Measurements from ENCODE around the gene GTPBP10.
A peak's percentile ranks its signal among the peaks of the same experiment; 100 is the strongest.

Gene GTPBP10

DNA sequence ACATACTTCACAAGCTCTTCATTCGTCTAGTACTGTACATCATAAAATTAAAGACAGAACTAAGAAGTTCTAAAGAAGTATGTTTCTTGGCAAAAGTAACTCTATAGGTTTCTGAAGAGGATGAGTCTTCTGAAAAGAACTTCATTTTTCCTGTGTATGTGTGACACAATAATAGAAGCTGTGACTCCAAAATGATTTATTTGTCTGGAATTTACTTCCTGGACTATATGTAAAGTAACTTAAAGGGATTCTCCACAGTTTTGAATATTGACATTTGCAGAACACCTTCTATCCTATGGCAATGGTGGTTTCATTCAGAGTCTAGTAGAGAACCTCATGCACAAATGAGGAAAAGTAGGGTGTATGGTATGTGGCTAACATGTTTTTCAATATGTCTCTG is 36.9 kb downstream of the GTPBP10 start:
- no peak for FAIRE-seq

DNA sequence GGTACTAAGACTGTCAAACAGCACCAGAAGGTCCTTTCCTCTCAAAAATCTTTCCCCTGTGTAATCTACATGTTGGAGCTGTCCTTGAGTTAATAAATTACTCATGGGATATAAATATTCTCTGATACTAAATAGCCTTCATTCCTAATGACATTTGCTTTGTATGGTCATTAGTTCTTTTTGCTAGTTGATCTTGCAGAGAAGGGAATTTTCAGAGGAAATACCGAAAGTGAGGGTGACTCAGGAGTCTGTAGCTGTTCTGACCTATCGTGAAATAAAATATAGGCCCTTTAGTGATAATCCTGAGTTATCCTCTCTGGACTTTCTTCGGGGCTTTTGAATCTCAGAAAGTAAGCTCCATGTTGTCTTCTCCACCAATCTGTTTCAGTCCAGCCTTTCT is 37.3 kb downstream of the GTPBP10 start:
- FAIRE-seq, result no peak

DNA sequence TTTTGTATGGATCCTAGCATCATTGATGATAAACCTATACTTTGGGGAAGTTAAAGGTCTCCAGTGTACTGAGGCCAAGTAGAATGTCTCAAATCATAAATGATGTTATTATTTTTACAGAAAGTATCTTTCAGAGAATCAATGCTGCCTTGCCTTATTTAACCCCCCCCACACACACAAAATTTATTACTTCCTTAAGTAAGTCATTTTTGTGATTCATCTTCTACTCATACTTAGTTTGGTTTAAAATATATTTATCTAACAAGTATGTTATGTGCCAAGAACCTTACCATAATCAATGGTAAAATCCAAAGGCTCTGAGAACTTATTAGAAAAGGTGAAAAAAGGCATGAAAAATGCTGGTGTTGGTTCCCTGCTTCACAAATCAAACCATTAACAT is 37.9 kb downstream of the GTPBP10 start:
- FAIRE-seq, result no peak

DNA sequence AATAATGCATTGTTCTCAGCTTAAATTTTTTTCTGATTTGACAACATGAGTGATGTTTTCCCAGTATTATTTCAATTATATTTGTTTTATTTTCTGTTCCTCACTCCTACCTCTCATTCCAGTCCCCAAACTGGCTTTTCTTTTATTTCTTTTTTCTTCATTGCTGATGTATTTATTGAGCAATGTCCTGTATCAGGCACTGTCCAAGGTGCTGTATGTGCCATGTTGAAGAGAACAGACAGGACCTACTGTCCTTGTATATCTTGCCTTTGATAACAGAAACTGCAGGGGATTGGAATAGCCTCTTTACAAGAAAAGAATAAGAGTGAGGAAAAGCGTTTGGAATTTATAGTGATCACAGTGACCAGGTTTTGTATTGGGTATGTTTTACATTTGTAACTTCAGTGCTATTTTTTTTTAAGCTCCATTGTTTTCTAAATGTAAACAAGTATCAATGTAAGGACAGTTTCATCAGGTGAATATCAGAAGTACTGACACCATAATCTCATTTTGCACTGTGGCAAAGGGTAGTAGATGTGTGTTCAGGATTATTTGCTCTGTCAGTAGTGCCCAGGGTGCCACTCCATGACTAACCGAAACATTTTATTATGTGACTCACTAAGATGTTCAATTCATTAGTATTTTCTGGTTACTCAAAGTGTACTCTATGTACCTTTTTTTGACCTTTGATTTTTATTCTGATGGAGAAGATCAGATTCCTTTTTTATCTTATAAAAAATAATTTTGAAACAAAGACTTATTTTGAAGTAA is 41.1 kb downstream of the GTPBP10 start:
- no peak for FAIRE-seq

DNA sequence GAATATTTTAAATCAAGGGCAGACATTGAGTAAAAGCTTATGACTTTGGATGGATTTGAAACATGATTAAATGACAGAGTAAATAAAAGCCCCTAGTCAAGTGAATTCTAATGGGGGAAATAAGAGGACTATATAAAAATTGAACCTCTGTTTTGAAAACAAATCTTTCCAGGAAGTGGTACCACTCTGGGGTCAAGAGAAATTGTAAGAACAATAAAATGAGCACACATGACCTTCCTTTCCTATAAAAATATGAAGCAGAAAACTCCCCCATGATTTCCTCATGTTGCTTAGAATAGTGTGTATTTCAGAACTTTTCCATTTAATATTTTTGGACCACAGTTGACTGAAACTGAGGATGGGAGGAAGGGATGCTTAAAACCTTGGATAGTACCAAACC is 44.4 kb downstream of the GTPBP10 start:
- FAIRE-seq, result no peak

DNA sequence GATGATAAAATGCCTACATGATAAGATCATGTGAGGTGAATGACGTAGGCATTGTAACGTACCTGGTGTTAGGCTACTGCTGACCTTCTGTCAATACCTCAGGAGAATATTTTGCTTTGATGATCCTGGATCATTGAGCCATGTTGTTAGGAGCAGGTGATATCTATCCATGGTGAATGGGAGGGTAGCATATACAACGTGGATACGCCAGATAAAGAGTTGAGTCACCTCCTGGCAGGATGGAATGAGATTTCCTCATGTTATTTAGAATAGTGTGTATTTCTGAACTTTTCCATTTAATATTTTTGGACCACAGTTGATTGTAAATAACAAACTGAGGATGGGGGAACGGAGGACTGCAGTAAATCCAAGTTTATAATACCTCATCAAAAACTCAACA is 45.0 kb downstream of the GTPBP10 start:
- no peak for FAIRE-seq

DNA sequence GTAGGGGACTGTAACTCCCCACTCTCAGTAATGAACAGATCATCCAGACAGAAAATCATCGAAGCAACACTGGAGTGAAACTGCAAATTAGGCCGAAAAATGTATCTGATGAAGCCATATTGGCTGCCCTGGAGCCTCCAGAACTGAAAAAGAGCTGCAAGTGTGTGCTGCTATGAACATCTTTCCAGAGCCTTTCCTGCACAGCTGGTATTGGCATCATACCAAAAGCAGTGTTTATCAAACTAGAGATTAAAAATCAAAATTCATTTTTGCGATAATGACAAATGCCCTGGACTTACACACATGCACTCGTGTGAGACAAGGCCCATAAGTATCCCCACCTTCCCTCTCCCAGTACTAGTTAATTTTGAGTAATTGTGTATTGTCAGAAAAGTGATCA is 49.9 kb downstream of the GTPBP10 start:
- no peak for FAIRE-seq

DNA sequence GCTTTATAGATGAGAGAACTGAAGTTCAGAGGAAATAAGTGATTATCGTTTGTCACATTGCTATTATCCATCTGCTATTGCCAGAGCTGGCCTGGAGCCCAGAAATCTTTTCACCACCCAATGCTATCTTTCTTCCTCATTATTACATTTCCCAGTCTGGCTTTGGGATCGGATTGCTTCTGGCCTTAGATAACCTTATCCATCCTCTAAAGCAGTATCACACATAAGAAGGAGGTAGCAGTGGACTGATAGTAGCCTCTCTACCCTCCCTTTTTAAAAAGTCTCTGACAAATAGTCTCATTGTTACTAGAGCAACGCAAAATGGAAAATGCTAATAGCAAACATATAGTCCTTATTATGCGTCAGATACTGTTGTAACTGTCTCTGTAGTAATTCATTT is 55.5 kb downstream of the GTPBP10 start:
- no peak for FAIRE-seq

DNA sequence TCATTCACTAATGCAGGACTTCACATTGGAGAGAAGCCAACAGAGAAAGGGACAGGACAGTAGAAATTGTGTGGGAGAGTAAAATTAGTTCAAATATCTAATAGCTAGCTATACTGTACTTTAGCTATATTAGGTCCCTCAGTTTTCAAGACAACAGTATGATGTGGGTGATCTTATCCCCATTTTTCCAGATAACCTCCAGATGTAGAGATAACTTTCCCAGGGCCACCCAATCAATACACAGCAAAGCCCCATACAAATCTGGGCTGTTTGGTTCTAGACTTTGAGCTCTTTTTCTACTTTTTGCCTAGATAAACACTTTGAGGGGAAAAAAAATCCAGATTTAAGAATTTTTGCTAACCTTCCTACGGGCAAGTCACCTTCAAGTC is 56.3 kb downstream of the GTPBP10 start:
- no peak for FAIRE-seq

DNA sequence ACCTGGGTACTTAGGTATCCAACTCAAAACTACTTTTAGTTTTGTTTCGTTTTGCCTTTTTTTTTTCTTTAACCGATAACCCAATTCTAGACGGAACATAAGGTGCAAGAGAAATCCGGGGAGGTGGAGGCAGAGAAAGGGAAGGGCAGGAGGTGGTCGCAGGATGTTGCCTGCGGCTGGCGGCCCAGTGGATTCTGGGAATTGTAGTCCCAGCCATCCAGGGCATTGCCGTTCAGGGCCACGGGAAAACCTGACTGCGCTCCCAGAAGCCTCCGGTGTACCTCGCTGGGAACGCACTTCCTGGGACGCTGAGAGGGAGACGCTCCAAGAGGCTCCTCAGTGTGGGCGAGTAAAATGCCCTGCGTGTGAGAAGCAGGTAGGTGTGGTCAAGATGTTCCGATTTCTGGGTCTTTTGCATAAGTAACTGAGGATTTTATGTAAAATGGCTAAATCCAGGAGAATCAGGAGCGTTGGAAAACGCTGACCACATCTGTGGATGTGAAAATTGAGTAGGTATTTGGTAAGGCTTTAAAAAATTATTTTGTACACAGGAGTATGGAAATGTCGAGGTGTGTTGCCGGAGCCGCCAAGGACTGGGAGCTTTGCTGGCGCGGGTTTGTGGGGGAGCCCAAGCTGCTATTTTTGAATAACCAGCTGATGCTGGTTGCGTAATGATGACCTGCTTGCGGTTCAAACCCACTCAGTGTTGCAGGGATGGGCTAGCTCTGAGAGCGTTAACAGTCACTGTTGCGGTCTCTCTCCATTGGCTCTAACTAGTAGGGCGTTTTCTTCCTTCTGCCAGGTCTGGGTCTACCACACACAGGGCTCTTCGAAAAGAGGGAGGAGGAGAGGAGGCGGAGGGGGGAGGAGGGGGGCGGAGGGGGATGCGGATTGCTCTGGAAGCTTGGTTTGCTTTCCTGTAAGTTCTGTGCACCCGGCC is 56.9 kb downstream of the GTPBP10 start, which contains the start of gene CLDN12:
TSS of gene CLDN12 (plus strand) at position 288 of the 940 bp plus-strand sequence. CDS start 9,216 bp downstream, outside the sequence.
- FAIRE-seq, result peak; percentile 90

DNA sequence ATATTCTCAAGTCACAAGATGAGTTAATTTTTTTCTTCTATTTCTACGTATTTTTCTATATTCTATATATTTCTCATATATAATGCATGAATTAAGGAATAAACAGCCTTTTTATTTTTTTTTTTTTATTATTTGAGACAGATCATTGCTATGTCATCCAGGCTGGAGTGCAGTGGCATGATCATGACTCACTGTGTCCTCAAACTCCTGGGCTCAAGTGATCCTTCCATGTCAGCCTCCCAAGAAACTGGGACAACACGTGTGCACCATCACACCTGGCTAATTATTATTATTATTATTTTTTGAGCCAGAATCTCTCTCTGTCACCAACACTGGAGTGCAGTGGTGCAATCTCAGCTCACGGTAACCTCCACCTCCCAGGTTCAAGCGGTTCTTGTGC is 58.3 kb downstream of the GTPBP10 start:
- no peak for FAIRE-seq

DNA sequence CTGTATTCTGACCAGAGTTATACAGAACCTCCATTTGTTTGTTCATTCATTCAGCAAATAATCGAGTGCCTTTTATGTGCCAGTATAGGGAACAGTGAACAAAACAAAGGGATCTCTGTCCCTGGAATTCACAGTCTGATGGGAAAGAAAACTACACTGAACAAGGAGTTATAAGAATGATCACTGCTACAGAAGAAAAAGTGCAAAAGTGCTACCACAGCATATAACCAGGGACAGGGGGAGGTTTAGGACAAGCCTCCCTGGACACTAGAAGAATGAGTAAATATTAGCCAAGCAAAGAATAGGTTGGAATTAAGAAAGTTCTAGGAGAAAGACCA is 60.9 kb downstream of the GTPBP10 start:
- FAIRE-seq, result no peak

DNA sequence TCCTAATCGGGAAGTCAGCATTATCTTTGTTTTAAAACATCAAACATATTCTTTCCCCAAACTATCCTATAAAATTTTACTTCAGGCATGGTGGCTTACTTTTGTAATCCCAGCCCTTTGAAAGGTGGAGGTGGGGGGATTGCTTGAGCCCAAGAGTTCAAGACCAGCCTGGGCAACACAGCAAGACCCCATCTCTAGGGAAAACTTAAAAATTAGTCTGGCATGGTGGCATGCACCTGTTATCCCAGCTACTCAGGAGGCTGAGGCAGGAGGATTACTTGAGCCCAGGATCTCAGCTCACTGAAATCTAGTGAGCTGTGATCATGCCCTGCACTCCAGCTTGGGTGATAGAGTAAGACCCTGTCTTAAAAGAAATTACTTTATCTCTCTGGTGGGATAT is 61.6 kb downstream of the GTPBP10 start:
- no peak for FAIRE-seq

DNA sequence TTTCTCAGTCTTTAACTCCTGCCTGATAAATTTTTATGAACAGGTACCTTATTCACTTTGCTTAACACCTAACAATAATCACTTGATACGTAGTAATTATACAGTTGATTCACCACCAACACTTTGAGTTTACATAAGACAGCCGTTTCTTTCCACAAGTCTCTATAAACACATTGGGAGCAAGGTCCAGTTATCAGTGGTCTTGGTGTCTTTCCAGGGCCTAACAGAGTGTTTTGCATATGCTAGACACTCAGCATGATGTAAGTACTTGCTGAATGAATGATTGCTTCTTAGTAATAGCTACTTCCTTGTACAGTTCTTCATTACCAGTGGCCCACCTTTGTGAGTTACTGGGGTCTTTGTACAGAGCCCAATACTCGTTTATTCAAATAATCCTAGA is 63.2 kb downstream of the GTPBP10 start:
- FAIRE-seq, result no peak

DNA sequence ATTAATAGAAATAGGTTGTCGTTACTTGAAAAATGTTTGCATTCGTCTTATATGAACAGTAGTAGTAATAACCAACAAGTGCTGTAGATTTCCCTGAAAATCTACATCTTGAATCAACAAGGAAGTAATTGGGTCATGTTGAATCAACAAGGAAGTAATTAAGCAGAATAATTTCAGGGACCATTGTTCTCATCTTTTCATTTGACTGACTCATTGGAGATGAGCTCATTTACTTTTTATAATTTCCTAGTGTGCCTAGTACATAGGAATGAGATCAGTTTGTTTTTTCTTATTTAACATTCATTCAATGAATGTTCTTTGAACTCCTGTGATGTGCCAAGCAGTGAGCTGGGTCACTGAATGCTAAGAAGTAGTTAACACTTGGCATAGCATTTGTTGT is 65.0 kb downstream of the GTPBP10 start:
- FAIRE-seq, result no peak

DNA sequence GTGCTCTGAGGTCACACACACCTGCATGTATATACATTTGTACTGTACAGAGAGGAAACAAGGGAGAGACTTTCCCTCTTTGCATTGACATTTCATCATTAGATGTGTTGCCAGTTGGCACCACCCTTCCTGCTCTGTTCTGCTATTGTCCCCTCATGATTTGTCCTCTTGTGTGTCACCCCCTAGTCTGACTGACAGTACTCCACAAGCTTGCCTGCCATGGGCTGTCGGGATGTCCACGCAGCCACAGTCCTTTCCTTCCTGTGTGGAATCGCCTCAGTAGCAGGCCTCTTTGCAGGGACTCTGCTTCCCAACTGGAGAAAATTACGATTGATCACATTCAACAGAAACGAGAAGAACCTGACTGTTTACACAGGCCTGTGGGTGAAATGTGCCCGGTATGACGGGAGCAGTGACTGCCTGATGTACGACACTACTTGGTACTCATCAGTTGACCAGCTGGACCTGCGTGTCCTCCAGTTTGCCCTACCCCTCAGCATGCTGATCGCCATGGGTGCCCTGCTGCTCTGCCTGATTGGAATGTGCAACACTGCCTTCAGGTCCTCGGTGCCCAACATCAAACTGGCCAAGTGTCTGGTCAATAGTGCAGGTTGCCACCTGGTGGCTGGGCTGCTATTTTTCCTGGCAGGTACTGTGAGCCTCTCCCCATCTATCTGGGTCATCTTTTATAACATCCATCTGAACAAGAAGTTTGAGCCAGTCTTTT is 66.1 kb downstream of the GTPBP10 start:
- no peak for FAIRE-seq

DNA sequence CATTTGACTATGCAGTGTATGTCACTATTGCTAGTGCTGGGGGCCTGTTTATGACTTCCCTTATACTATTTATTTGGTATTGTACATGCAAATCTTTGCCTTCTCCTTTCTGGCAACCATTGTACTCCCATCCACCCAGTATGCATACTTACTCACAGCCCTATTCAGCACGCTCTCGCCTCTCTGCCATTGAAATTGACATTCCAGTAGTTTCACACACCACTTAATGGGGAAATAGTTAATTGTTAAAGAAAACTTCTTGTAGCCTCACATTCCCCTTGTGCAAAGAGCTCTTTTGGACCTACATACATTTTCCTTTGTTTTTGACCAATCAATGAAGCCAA is 66.6 kb downstream of the GTPBP10 start:
- FAIRE-seq, result no peak

DNA sequence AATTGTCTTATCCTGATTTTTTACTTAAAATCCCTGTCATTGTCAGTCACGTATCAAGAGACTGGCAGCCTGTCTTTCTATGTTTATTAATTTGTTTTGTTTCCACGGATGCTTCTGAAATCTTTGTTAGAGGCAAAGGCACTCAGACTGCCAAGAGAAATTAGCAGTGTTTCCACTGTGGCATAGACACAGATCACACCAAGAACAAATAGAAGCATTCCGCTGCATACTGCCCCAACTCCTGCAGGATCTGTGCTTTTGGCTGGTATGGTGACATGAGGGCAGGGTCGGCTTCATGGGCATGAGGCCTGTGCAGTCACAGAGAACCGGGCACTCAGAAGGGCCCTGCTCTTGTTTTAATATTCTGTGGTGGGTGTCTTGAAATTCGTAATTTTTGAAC is 75.1 kb downstream of the GTPBP10 start:
- no peak for FAIRE-seq

DNA sequence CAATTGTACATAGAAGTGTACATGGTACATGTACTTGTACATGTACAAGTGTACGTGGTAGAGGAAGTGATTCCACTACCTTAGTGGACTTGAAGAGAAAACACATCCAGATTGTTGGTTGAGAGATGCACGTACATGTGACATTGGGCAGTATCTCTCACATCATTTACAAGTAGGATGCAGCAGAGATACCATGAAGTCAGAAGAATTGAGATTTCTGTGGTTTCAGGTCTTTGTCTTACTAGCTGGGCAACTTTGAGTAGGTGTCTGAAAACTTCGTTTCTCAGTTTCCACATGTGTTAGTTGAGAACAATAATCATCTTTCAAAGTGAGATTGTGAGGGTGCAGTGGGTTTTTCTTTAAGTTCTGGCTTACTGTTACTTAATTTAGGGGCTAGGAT is 78.2 kb downstream of the GTPBP10 start:
- FAIRE-seq, result no peak

DNA sequence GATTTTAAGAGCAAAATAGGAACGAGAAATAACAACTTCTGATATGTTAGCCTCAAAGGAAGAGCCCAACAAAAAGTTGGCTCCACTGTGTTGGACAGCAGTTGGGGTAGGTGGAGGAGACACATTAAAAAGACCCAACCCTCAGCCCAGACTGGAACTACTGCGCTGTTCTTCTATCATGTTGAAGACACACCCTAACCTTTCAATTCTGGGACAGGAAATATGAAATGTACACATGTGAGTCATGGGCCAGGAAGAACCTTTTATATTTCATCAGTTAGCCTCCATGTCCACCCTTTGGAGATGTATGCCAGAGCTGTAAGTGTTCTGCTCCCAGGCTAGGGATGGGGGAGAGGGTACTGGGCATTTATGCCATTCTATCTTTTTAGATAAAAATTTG is 78.9 kb downstream of the GTPBP10 start:
- no peak for FAIRE-seq

DNA sequence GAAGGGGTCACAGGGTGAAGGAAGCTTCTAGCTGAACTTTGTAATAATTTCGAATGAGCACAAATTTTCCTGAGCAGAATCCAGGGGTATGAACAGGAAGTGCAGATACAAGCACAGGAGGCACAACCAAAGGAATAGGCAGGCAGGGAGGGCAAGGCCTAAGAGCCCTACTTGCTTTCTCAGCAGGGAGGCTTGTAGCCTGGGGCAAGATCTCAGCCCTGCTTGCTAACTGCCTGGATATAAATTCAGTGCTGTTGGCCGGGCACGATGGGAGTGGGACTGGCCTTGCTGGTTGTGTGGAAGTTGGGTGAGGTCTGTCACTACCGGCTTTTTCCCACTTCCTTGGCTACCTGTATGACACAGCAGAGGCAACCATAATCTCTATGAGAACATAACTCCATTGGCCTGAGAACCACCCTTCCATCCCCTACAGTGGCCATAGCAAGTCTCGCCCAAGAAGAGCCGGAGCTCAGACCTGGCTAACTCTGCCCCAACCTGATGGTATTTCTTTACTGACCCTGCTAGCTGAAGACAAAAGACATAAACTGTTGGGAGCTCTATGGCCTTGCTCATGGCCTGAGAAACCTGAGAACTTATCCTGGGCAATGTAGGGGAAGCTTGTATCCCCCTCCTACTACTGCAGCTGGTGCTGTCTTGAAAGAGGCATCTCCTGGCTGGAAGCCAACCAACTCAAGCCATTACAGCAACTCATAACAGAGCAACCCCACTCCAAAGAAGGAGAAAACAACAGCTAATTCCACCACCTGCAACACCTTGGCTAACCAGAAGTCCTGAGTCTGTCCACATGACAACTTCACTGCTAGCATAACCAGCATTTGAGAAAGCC is 84.3 kb downstream of the GTPBP10 start:
- no peak for FAIRE-seq

DNA sequence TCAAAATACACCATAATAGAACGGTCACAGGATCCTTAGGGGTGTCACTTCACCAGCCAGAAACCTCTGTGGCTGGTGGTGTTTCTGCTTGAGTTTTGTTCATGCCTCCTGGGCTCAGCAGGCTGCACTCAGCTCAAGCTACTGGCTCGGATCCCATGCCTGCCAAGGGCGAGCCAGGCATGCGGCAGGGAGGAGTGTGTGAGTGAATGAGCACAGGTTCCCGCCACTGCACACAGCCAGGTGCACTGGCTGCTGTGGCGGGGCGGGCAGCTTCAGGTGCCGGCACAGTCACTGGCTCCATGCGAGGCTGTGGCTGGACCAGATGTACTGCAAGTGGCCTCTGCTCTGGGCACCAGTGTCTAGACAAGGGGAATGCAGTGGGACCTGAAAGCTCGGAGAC is 86.2 kb downstream of the GTPBP10 start:
- FAIRE-seq, result no peak

DNA sequence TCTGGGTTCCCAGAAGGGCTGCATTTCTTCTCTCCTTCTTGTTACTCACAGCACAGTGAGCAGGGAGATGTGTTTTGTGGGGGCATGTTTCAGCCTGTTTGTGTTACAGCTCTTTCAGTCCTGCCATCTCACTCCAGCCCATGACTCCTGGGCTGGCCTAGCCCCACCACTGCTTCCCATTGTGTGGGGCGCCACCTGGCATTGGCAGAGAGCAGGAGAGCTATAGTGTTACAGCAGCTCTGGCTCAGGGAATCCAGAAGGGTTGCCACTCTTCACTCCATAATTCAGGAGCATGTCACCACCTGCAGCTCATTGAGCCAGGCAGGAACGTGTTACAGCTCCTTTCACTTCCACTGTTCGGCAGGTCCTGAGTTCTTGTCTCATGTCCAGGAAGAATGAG is 86.7 kb downstream of the GTPBP10 start:
- no peak for FAIRE-seq
